GM23338 (cell line): Measurements from ENCODE around the gene ARHGAP30.
"Not testable (repeated sequence)": the region's sequence is repeated elsewhere in the genome, so short reads cannot be mapped to it uniquely, and the experiment has no call there.

Source experiments
- CREB1 ChIP-seq: fragments of 250-450 bp; sonication (Bioruptor Pico); IDR thresholded peaks from 2 replicates; pipeline ENCODE4 v1.5.0; 2020; ENCODE audit warnings: low read depth, mild to moderate bottlenecking, moderate library complexity
- ETS1 ChIP-seq: IDR thresholded peaks from 2 replicates; pipeline ENCODE4 v1.6.1; 2016; ENCODE audit warnings: antibody characterized with exemption
- EZH2 ChIP-seq: fragments of 200-600 bp; sonication (generic); IDR thresholded peaks from one replicate; pipeline ENCODE4 v1.8.0; 2017; ENCODE audit warnings: antibody characterized with exemption, mild to moderate bottlenecking, low read depth; ENCODE audit not compliant: unreplicated experiment
- EZH2phosphoT487 ChIP-seq: fragments of 200-600 bp; sonication (generic); IDR thresholded peaks from one replicate; pipeline ENCODE4 v1.8.1; 2018; ENCODE audit warnings: antibody characterized with exemption; ENCODE audit not compliant: unreplicated experiment
- JUNB ChIP-seq: IDR thresholded peaks from one replicate; pipeline ENCODE4 v1.6.1; 2016; ENCODE audit warnings: antibody characterized with exemption; ENCODE audit not compliant: unreplicated experiment
- NANOG ChIP-seq: IDR thresholded peaks from 2 replicates; pipeline ENCODE4 v1.6.1; 2016; ENCODE audit warnings: antibody characterized with exemption, borderline replicate concordance
- POLR2AphosphoS5 ChIP-seq: IDR thresholded peaks from 2 replicates; pipeline ENCODE4 v1.6.1; 2016; ENCODE audit warnings: antibody characterized with exemption, low read depth
- STAT1 ChIP-seq: IDR thresholded peaks from one replicate; pipeline ENCODE4 v1.6.1; 2016; ENCODE audit warnings: antibody characterized with exemption; ENCODE audit not compliant: unreplicated experiment
- ZNF114 ChIP-seq: fragments of 250-450 bp; sonication (Bioruptor Pico); IDR thresholded peaks from 2 replicates; pipeline ENCODE4 v1.5.0; 2020; ENCODE audit warnings: mild to moderate bottlenecking, moderate library complexity
- TF ChIP-seq, protein P1 (sequence below), 2 experiments: fragments of 200-600 bp in 1 of 2; sonication (generic) in 1 of 2; conservative IDR thresholded peaks; 2 replicates each; pipeline versions ENCODE4 v1.5.1 to v1.6.1; 2016 to 2017; ENCODE audit warnings: antibody characterized with exemption in 2 of 2, low read depth in 2 of 2, mild to moderate bottlenecking in 2 of 2, moderate library complexity in 1 of 2
- TF ChIP-seq, protein P2 (sequence below): IDR thresholded peaks from one replicate; pipeline ENCODE4 v1.6.1; 2018; ENCODE audit warnings: antibody characterized with exemption; ENCODE audit not compliant: unreplicated experiment
- TF ChIP-seq, protein P3 (sequence below): fragments of 250-450 bp; sonication (Bioruptor Pico); IDR thresholded peaks from 2 replicates; pipeline ENCODE4 v1.5.0; 2020; ENCODE audit warnings: mild to moderate bottlenecking, moderate library complexity

DNA sequence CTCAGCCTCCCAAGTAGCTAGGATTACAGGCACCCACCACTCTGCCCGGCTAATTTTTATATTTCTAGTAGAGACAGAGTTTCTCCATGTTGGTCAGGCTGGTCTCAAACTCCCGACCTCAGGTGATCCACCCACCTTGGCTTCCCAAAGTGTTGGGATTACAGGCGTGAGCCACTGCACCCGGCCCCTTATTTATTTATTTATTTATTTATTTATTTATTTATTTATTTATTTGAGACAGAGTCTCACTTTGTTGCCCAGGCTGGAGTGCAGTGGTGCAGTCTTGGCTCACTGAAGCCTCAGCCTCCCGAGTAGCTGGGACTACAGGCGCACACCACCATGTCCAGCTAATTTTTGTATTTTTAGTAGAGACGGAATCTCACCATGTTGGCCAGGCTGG is 4.0 kb downstream of the ARHGAP30 start:
- TF ChIP-seq, protein P1, sequence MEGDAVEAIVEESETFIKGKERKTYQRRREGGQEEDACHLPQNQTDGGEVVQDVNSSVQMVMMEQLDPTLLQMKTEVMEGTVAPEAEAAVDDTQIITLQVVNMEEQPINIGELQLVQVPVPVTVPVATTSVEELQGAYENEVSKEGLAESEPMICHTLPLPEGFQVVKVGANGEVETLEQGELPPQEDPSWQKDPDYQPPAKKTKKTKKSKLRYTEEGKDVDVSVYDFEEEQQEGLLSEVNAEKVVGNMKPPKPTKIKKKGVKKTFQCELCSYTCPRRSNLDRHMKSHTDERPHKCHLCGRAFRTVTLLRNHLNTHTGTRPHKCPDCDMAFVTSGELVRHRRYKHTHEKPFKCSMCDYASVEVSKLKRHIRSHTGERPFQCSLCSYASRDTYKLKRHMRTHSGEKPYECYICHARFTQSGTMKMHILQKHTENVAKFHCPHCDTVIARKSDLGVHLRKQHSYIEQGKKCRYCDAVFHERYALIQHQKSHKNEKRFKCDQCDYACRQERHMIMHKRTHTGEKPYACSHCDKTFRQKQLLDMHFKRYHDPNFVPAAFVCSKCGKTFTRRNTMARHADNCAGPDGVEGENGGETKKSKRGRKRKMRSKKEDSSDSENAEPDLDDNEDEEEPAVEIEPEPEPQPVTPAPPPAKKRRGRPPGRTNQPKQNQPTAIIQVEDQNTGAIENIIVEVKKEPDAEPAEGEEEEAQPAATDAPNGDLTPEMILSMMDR (conservative IDR thresholded peaks at IDR 0.05; ENCODE audit: low read depth in 2 of 2), result not testable (repeated sequence)
- not testable (repeated sequence) for TF ChIP-seq STAT1, CREB1, EZH2, POLR2AphosphoS5, EZH2phosphoT487, ETS1, JUNB, ZNF114, NANOG
- TF ChIP-seq, protein P2, sequence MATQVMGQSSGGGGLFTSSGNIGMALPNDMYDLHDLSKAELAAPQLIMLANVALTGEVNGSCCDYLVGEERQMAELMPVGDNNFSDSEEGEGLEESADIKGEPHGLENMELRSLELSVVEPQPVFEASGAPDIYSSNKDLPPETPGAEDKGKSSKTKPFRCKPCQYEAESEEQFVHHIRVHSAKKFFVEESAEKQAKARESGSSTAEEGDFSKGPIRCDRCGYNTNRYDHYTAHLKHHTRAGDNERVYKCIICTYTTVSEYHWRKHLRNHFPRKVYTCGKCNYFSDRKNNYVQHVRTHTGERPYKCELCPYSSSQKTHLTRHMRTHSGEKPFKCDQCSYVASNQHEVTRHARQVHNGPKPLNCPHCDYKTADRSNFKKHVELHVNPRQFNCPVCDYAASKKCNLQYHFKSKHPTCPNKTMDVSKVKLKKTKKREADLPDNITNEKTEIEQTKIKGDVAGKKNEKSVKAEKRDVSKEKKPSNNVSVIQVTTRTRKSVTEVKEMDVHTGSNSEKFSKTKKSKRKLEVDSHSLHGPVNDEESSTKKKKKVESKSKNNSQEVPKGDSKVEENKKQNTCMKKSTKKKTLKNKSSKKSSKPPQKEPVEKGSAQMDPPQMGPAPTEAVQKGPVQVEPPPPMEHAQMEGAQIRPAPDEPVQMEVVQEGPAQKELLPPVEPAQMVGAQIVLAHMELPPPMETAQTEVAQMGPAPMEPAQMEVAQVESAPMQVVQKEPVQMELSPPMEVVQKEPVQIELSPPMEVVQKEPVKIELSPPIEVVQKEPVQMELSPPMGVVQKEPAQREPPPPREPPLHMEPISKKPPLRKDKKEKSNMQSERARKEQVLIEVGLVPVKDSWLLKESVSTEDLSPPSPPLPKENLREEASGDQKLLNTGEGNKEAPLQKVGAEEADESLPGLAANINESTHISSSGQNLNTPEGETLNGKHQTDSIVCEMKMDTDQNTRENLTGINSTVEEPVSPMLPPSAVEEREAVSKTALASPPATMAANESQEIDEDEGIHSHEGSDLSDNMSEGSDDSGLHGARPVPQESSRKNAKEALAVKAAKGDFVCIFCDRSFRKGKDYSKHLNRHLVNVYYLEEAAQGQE, result not testable (repeated sequence)
- TF ChIP-seq, protein P3, sequence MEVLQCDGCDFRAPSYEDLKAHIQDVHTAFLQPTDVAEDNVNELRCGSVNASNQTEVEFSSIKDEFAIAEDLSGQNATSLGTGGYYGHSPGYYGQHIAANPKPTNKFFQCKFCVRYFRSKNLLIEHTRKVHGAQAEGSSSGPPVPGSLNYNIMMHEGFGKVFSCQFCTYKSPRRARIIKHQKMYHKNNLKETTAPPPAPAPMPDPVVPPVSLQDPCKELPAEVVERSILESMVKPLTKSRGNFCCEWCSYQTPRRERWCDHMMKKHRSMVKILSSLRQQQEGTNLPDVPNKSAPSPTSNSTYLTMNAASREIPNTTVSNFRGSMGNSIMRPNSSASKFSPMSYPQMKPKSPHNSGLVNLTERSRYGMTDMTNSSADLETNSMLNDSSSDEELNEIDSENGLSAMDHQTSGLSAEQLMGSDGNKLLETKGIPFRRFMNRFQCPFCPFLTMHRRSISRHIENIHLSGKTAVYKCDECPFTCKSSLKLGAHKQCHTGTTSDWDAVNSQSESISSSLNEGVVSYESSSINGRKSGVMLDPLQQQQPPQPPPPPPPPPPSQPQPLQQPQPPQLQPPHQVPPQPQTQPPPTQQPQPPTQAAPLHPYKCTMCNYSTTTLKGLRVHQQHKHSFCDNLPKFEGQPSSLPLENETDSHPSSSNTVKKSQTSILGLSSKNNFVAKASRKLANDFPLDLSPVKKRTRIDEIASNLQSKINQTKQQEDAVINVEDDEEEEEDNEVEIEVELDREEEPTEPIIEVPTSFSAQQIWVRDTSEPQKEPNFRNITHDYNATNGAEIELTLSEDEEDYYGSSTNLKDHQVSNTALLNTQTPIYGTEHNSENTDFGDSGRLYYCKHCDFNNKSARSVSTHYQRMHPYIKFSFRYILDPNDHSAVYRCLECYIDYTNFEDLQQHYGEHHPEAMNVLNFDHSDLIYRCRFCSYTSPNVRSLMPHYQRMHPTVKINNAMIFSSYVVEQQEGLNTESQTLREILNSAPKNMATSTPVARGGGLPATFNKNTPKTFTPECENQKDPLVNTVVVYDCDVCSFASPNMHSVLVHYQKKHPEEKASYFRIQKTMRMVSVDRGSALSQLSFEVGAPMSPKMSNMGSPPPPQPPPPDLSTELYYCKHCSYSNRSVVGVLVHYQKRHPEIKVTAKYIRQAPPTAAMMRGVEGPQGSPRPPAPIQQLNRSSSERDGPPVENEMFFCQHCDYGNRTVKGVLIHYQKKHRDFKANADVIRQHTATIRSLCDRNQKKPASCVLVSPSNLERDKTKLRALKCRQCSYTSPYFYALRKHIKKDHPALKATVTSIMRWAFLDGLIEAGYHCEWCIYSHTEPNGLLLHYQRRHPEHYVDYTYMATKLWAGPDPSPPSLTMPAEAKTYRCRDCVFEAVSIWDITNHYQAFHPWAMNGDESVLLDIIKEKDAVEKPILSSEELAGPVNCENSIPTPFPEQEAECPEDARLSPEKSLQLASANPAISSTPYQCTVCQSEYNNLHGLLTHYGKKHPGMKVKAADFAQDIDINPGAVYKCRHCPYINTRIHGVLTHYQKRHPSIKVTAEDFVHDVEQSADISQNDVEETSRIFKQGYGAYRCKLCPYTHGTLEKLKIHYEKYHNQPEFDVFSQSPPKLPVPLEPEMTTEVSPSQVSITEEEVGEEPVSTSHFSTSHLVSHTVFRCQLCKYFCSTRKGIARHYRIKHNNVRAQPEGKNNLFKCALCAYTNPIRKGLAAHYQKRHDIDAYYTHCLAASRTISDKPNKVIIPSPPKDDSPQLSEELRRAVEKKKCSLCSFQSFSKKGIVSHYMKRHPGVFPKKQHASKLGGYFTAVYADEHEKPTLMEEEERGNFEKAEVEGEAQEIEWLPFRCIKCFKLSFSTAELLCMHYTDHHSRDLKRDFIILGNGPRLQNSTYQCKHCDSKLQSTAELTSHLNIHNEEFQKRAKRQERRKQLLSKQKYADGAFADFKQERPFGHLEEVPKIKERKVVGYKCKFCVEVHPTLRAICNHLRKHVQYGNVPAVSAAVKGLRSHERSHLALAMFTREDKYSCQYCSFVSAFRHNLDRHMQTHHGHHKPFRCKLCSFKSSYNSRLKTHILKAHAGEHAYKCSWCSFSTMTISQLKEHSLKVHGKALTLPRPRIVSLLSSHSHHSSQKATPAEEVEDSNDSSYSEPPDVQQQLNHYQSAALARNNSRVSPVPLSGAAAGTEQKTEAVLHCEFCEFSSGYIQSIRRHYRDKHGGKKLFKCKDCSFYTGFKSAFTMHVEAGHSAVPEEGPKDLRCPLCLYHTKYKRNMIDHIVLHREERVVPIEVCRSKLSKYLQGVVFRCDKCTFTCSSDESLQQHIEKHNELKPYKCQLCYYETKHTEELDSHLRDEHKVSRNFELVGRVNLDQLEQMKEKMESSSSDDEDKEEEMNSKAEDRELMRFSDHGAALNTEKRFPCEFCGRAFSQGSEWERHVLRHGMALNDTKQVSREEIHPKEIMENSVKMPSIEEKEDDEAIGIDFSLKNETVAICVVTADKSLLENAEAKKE, result not testable (repeated sequence)
